HepG2 (cell line): ENCODE measurements around the gene KLHL36. TPM values are rescaled to one million over a fixed set of nuclear protein-coding genes. Genes with fewer than 3 reads are reported as not detected.
A peak's percentile ranks its signal among the peaks of the same experiment; 100 is the strongest.

ENCODE experiments used
- CAMTA2 ChIP-seq: sonication (generic); formaldehyde crosslinking; IDR thresholded peaks from 2 replicates; pipeline ENCODE4 v1.4.0; 2020; ENCODE audit warnings: mild to moderate bottlenecking, missing genetic modification reagents, borderline replicate concordance
- DRAP1 ChIP-seq: IDR thresholded peaks from 2 replicates; pipeline ENCODE4 v1.6.1; 2016; ENCODE audit warnings: missing genetic modification reagents, missing compliant biosample characterization
- ESRRA ChIP-seq: sonication (generic); formaldehyde crosslinking; IDR thresholded peaks from 2 replicates; pipeline ENCODE4 v1.5.1; 2020; ENCODE audit warnings: mild to moderate bottlenecking, low read depth, missing genetic modification reagents
- ETV5 ChIP-seq: IDR thresholded peaks from 2 replicates; pipeline ENCODE4 v1.6.1; 2018; ENCODE audit warnings: missing biosample characterization, missing genetic modification reagents, inconsistent platforms, borderline replicate concordance
- FOXM1 ChIP-seq: sonication (generic); formaldehyde crosslinking; IDR thresholded peaks from 2 replicates; pipeline ENCODE4 v1.5.0; 2020; ENCODE audit warnings: missing genetic modification reagents
- JUND ChIP-seq: sonication (generic); formaldehyde crosslinking; IDR thresholded peaks from 2 replicates; pipeline ENCODE4 v1.8.0; 2022; ENCODE audit warnings: mild to moderate bottlenecking, missing genetic modification reagents
- NCOA5 ChIP-seq: sonication (generic); formaldehyde crosslinking; IDR thresholded peaks from 2 replicates; pipeline ENCODE4 v1.4.0; 2020; ENCODE audit warnings: missing genetic modification reagents
- NFAT5 ChIP-seq: sonication (generic); formaldehyde crosslinking; IDR thresholded peaks from 2 replicates; pipeline ENCODE4 v1.4.0; 2020; ENCODE audit warnings: missing genetic modification reagents
- NFYB ChIP-seq: sonication (generic); formaldehyde crosslinking; IDR thresholded peaks from 2 replicates; pipeline ENCODE4 v1.4.0; 2020; ENCODE audit warnings: missing genetic modification reagents
- PCBP1 ChIP-seq: fragments of 200-400 bp; formaldehyde crosslinking; IDR thresholded peaks from 2 replicates; pipeline ENCODE4 v1.6.1; 2017; ENCODE audit warnings: mild to moderate bottlenecking, low read depth, low read length, borderline replicate concordance
- TBP ChIP-seq: sonication (generic); formaldehyde crosslinking; IDR thresholded peaks from 2 replicates; pipeline ENCODE4 v1.5.0; 2020; ENCODE audit warnings: missing genetic modification reagents
- TP53 ChIP-seq: sonication (generic); formaldehyde crosslinking; conservative IDR thresholded peaks from 2 replicates; pipeline ENCODE4 v1.4.0; 2020; ENCODE audit warnings: missing genetic modification reagents
- YY1 ChIP-seq: IDR thresholded peaks from 2 replicates; pipeline ENCODE4 v1.6.1; 2011; ENCODE audit warnings: low read length, low read depth, moderate library complexity, mild to moderate bottlenecking; ENCODE audit not compliant: insufficient read depth, insufficient replicate concordance
- ZSCAN31 ChIP-seq: sonication (generic); formaldehyde crosslinking; IDR thresholded peaks from 2 replicates; pipeline ENCODE4 v1.5.0; 2020; ENCODE audit warnings: low read depth, mild to moderate bottlenecking, missing genetic modification reagents
- polyA plus RNA-seq, 8 experiments: library from polyadenylated mRNA; depleted of rRNA in 3 of 8; stranded (reverse) in 7 of 8; unstranded in 1 of 8; fragments of >200 nt; fragmentation: Illumina TruSeq in 4 of 8; extraction: Trizol in 4 of 8; gene quantifications; 2 replicates each; pipeline versions ENCODE4 v1.2.1 to v1.2.3, GENCODE V29; 2011 to 2016; ENCODE audit warnings: low read depth in 4 of 8, missing spikeins in 1 of 8, mixed read lengths in 1 of 8; ENCODE audit not compliant: insufficient read depth in 1 of 8
- total RNA-seq, 5 experiments: library from RNA; depleted of rRNA; stranded (reverse); fragments of >200 nt; fragmentation: Illumina TruSeq; extraction: Trizol; gene quantifications; 2 replicates each; pipeline ENCODE4 v1.2.3, GENCODE V29; 2016; ENCODE audit warnings: low read depth in 1 of 5
- TF ChIP-seq, protein P1 (sequence below): IDR thresholded peaks from 2 replicates; pipeline ENCODE4 v1.6.1; 2016; ENCODE audit warnings: control low read depth
- TF ChIP-seq, protein P2 (sequence below): sonication (generic); formaldehyde crosslinking; IDR thresholded peaks from 2 replicates; pipeline ENCODE4 v1.5.0; 2020; ENCODE audit warnings: missing genetic modification reagents
- TF ChIP-seq, protein P3 (sequence below): sonication (generic); formaldehyde crosslinking; IDR thresholded peaks from 2 replicates; pipeline ENCODE4 v1.4.0; 2020; ENCODE audit warnings: mild to moderate bottlenecking, missing genetic modification reagents, borderline replicate concordance
- TF ChIP-seq, protein P4 (sequence below): sonication (generic); formaldehyde crosslinking; IDR thresholded peaks from 2 replicates; pipeline ENCODE4 v1.5.0; 2020; ENCODE audit warnings: missing genetic modification reagents

KLHL36 gene
- total and polyA plus RNA-seq, 2 of the 13 experiments (the other 11 are each of a cell fraction or from before 2014, with no cell fraction given): 24.3 to 26.0 TPM

- peak; percentile 91 for TF ChIP-seq NFAT5 (CRISPR knock-in tag)
- TF ChIP-seq CAMTA2 (CRISPR knock-in tag): 0 out of 2 replicates have a peak, but pooled peaks have one; percentile 65
- TF ChIP-seq, protein P1, sequence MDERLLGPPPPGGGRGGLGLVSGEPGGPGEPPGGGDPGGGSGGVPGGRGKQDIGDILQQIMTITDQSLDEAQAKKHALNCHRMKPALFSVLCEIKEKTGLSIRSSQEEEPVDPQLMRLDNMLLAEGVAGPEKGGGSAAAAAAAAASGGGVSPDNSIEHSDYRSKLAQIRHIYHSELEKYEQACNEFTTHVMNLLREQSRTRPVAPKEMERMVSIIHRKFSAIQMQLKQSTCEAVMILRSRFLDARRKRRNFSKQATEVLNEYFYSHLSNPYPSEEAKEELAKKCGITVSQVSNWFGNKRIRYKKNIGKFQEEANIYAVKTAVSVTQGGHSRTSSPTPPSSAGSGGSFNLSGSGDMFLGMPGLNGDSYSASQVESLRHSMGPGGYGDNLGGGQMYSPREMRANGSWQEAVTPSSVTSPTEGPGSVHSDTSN (CRISPR knock-in tag): no peak
- peak; percentile 82 for TF ChIP-seq YY1
- TF ChIP-seq DRAP1 (CRISPR knock-in tag): no peak
- no peak for TF ChIP-seq NCOA5 (CRISPR knock-in tag)
- TF ChIP-seq JUND (CRISPR knock-in tag): peak; percentile 64; the same call in 1 of the 2 replicates
- TF ChIP-seq, protein P2, sequence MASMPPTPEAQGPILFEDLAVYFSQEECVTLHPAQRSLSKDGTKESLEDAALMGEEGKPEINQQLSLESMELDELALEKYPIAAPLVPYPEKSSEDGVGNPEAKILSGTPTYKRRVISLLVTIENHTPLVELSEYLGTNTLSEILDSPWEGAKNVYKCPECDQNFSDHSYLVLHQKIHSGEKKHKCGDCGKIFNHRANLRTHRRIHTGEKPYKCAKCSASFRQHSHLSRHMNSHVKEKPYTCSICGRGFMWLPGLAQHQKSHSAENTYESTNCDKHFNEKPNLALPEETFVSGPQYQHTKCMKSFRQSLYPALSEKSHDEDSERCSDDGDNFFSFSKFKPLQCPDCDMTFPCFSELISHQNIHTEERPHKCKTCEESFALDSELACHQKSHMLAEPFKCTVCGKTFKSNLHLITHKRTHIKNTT (CRISPR knock-in tag): no peak
- 0 out of 2 replicates have a peak, but pooled peaks have one; percentile 26 for TF ChIP-seq TP53 (CRISPR knock-in tag)
- TF ChIP-seq, protein P3, sequence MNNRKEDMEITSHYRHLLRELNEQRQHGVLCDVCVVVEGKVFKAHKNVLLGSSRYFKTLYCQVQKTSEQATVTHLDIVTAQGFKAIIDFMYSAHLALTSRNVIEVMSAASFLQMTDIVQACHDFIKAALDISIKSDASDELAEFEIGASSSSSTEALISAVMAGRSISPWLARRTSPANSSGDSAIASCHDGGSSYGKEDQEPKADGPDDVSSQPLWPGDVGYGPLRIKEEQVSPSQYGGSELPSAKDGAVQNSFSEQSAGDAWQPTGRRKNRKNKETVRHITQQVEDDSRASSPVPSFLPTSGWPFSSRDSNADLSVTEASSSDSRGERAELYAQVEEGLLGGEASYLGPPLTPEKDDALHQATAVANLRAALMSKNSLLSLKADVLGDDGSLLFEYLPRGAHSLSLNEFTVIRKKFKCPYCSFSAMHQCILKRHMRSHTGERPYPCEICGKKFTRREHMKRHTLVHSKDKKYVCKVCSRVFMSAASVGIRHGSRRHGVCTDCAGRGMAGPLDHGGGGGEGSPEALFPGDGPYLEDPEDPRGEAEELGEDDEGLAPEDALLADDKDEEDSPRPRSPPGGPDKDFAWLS (CRISPR knock-in tag): no peak
- TF ChIP-seq NFYB: peak; percentile 8; the same call in 1 of the 2 replicates
- no peak for TF ChIP-seq TBP (CRISPR knock-in tag)
- no peak for TF ChIP-seq FOXM1
- peak; percentile 27; the same call in 1 of the 2 replicates for TF ChIP-seq ETV5
- no peak; the same call in 1 of the 2 replicates for TF ChIP-seq ESRRA (CRISPR knock-in tag)
- no peak for TF ChIP-seq PCBP1
- TF ChIP-seq, protein P4, sequence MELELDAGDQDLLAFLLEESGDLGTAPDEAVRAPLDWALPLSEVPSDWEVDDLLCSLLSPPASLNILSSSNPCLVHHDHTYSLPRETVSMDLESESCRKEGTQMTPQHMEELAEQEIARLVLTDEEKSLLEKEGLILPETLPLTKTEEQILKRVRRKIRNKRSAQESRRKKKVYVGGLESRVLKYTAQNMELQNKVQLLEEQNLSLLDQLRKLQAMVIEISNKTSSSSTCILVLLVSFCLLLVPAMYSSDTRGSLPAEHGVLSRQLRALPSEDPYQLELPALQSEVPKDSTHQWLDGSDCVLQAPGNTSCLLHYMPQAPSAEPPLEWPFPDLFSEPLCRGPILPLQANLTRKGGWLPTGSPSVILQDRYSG: no peak
- peak; percentile 87 for TF ChIP-seq ZSCAN31
Observed at GRCh38 chr16:84647828-84648594, at the start of gene KLHL36 (continued).
